Neural cell (in vitro differentiated cells): ENCODE results near the gene MAPK8.

Source experiments
- CTCF ChIP-seq: fragments of 450-650 bp; IDR thresholded peaks from 2 replicates; pipeline ENCODE4 v1.5.1; 2014; ENCODE audit warnings: antibody characterized with exemption, mild to moderate bottlenecking, moderate library complexity; ENCODE audit not compliant: poor library complexity, severe bottlenecking
- EP300 ChIP-seq: fragments of 450-650 bp; conservative IDR thresholded peaks from 2 replicates; pipeline ENCODE4 v1.6.1; 2014; ENCODE audit warnings: antibody characterized with exemption, mild to moderate bottlenecking, moderate library complexity; ENCODE audit not compliant: poor library complexity, severe bottlenecking
- EZH2 ChIP-seq: fragments of 200-600, 300-800 bp; shearing (Covaris generic), sonication (generic); IDR thresholded peaks from 2 replicates; pipeline ENCODE4 v1.6.1; 2014; ENCODE audit warnings: antibody characterized with exemption, low read length, borderline replicate concordance, mild to moderate bottlenecking; ENCODE audit not compliant: insufficient read depth, poor library complexity, severe bottlenecking
- POLR2AphosphoS5 ChIP-seq: IDR thresholded peaks from 2 replicates; pipeline ENCODE4 v1.6.1; 2012
- RAD21 ChIP-seq: fragments of 450-650 bp; conservative IDR thresholded peaks from 2 replicates; pipeline ENCODE4 v1.6.1; 2014; ENCODE audit warnings: antibody characterized with exemption, mild to moderate bottlenecking, moderate library complexity
- SMC3 ChIP-seq: fragments of 450-650 bp; conservative IDR thresholded peaks from 2 replicates; pipeline ENCODE4 v1.6.1; 2014; ENCODE audit warnings: antibody characterized with exemption, mild to moderate bottlenecking, moderate library complexity; ENCODE audit not compliant: poor library complexity
- TF ChIP-seq, protein P1 (sequence below): IDR thresholded peaks from 2 replicates; pipeline ENCODE4 v1.6.1; 2012; ENCODE audit warnings: borderline replicate concordance

DNA sequence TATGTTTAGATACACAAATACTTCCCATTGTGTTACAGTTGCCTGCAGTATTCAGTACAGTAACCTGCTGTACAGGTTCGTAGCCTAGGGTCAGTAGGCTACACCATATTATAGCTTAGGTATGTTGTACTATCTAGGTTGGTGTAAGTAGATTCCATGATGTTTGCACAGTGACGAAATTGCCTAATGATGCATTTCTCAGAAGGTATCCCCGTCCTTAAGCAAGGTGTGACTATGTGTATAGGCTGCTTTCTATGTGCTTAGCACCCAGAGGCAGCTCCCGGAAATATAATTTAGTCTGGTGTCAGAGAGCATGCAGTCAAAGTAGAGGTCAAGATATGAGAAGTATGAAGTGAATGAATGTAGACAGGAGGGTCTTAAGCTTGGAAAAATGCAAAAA lies 9.8 kb downstream of the MAPK8 start:
- TF ChIP-seq CTCF (no peak), EZH2 (no peak), EP300 (no peak), POLR2AphosphoS5 (no peak), SMC3 (no peak), RAD21 (no peak)
- TF ChIP-seq, protein P1, sequence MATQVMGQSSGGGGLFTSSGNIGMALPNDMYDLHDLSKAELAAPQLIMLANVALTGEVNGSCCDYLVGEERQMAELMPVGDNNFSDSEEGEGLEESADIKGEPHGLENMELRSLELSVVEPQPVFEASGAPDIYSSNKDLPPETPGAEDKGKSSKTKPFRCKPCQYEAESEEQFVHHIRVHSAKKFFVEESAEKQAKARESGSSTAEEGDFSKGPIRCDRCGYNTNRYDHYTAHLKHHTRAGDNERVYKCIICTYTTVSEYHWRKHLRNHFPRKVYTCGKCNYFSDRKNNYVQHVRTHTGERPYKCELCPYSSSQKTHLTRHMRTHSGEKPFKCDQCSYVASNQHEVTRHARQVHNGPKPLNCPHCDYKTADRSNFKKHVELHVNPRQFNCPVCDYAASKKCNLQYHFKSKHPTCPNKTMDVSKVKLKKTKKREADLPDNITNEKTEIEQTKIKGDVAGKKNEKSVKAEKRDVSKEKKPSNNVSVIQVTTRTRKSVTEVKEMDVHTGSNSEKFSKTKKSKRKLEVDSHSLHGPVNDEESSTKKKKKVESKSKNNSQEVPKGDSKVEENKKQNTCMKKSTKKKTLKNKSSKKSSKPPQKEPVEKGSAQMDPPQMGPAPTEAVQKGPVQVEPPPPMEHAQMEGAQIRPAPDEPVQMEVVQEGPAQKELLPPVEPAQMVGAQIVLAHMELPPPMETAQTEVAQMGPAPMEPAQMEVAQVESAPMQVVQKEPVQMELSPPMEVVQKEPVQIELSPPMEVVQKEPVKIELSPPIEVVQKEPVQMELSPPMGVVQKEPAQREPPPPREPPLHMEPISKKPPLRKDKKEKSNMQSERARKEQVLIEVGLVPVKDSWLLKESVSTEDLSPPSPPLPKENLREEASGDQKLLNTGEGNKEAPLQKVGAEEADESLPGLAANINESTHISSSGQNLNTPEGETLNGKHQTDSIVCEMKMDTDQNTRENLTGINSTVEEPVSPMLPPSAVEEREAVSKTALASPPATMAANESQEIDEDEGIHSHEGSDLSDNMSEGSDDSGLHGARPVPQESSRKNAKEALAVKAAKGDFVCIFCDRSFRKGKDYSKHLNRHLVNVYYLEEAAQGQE, result no peak
